Endothelial cell of umbilical vein (primary cell): ENCODE measurements around the gene SCD. TPM values are rescaled to one million over a fixed set of nuclear protein-coding genes. Genes with fewer than 3 reads are reported as not detected.

ENCODE experiments used
- BruUV-seq: library from RNA; stranded (reverse); fragments of 400-500 nt; replicated peaks from 2 replicates; lab custom pipeline; 2021; lab: Mats Ljungman, UMichigan
- CTCF ChIA-PET: fragments of 300-600, 350-600 bp; sonication (Branson Sonifier 250); formaldehyde crosslinking; loops from one replicate; lab custom pipeline; 2021; ENCODE audit warnings: antibody characterized with exemption, inconsistent platforms; lab: Charles Lee
- POLR2A ChIA-PET: fragments of 300-600, 350-600 bp; sonication (Branson Sonifier 250); formaldehyde crosslinking; loops from one replicate; lab custom pipeline; 2021; ENCODE audit warnings: antibody characterized with exemption, inconsistent platforms; lab: Charles Lee
- DNase-seq: peaks from one replicate; pipeline ENCODE4 v3.0.0-alpha.2; 2011; ENCODE audit warnings: low read depth, low spot score
- FAIRE-seq: peaks from 2 replicates; lab custom pipeline; 2011; peaks lifted over from hg19 to GRCh38; lab: Jason Lieb, UNC
- H2AFZ ChIP-seq: 2 replicates; pipeline ENCODE4 v1.6.0; 2012; ENCODE audit warnings: low read depth, low read length, control low read depth, inconsistent platforms
- H3K27ac ChIP-seq: 2 replicates; pipeline ENCODE4 v1.5.1; 2011; ENCODE audit warnings: low read depth, mild to moderate bottlenecking, control low read depth, low read length, moderate library complexity; ENCODE audit not compliant: insufficient read depth
- H3K27me3 ChIP-seq, 2 experiments: 2 replicates each; pipeline versions ENCODE4 v1.6.0 to v1.6.1; 2011; ENCODE audit warnings: low read length in 2 of 2, mixed read lengths in 1 of 2; ENCODE audit not compliant: control insufficient read depth in 2 of 2, insufficient read depth in 2 of 2
- H3K36me3 ChIP-seq, 2 experiments: 2 replicates in 1 of 2; 3 replicates in 1 of 2; pipeline ENCODE4 v1.5.1; 2011; ENCODE audit warnings: low read length in 2 of 2, mild to moderate bottlenecking in 1 of 2, moderate library complexity in 1 of 2; ENCODE audit not compliant: control insufficient read depth in 2 of 2, insufficient read depth in 2 of 2; ENCODE audit errors: extremely low read depth in 1 of 2
- H3K4me1 ChIP-seq: 3 replicates; pipeline ENCODE4 v1.5.1; 2011; ENCODE audit warnings: mild to moderate bottlenecking, low read length; ENCODE audit not compliant: control insufficient read depth, insufficient read depth; ENCODE audit errors: extremely low read depth
- H3K4me2 ChIP-seq: 2 replicates; pipeline ENCODE4 v1.6.1; 2011; ENCODE audit warnings: low read length, control low read depth, mixed read lengths; ENCODE audit not compliant: insufficient read depth
- H3K4me3 ChIP-seq, 3 experiments: fragments of 200-600 bp in 1 of 3; sonication (generic), shearing (Covaris generic) in 1 of 3; replicated peaks in 1 of 3; 2 replicates each; pipeline ENCODE4 v1.5.1; 2011 to 2016; ENCODE audit warnings: control low read depth in 3 of 3, low read length in 3 of 3, mild to moderate bottlenecking in 2 of 3, inconsistent platforms in 1 of 3, low read depth in 1 of 3, moderate library complexity in 1 of 3; ENCODE audit not compliant: insufficient read depth in 1 of 3
- H3K79me2 ChIP-seq: 2 replicates; pipeline ENCODE4 v1.6.0; 2012; ENCODE audit warnings: low read length, inconsistent platforms; ENCODE audit not compliant: control insufficient read depth, insufficient read depth
- H3K9ac ChIP-seq: replicated peaks from 2 replicates; pipeline ENCODE3; 2011; ENCODE audit warnings: low read length, control low read depth; ENCODE audit not compliant: insufficient read depth; ENCODE audit errors: extremely low read depth
- H3K9me1 ChIP-seq: replicated peaks from 3 replicates; pipeline ENCODE4 v1.6.0; 2011; ENCODE audit warnings: mild to moderate bottlenecking, low read length; ENCODE audit not compliant: control insufficient read depth, insufficient read depth; ENCODE audit errors: extremely low read depth
- H3K9me3 ChIP-seq: replicated peaks from 2 replicates; pipeline ENCODE4 v1.5.1; 2012; ENCODE audit warnings: low read length, inconsistent platforms; ENCODE audit not compliant: control insufficient read depth, insufficient read depth
- H4K20me1 ChIP-seq: replicated peaks from 2 replicates; pipeline ENCODE3; 2011; ENCODE audit warnings: mild to moderate bottlenecking, low read length; ENCODE audit not compliant: control insufficient read depth, insufficient read depth; ENCODE audit errors: extremely low read depth
- EZH2 ChIP-seq: IDR thresholded peaks from 2 replicates; pipeline ENCODE4 v1.6.1; 2012; ENCODE audit warnings: borderline replicate concordance, low read depth, mild to moderate bottlenecking, moderate library complexity, low read length, inconsistent platforms; ENCODE audit not compliant: severe bottlenecking
- FOS ChIP-seq: IDR thresholded peaks from 2 replicates; pipeline ENCODE4 v1.6.1; 2011; ENCODE audit warnings: mild to moderate bottlenecking, low read length, moderate library complexity, borderline replicate concordance; ENCODE audit not compliant: insufficient read depth
- GATA2 ChIP-seq: IDR thresholded peaks from 2 replicates; pipeline ENCODE4 v1.7.0; 2011; ENCODE audit warnings: low read depth, mild to moderate bottlenecking, moderate library complexity, mixed read lengths, low read length; ENCODE audit not compliant: insufficient read length, insufficient read depth
- JUN ChIP-seq: IDR thresholded peaks from 2 replicates; pipeline ENCODE4 v1.6.1; 2011; ENCODE audit warnings: borderline replicate concordance, low read depth; ENCODE audit not compliant: insufficient read length, insufficient read depth
- MYC ChIP-seq: IDR thresholded peaks from one replicate; pipeline ENCODE4 v1.6.1; 2011; ENCODE audit warnings: mild to moderate bottlenecking, low read depth, low read length
- POLR2A ChIP-seq: IDR thresholded peaks from 2 replicates; pipeline ENCODE4 v1.6.1; 2012; ENCODE audit warnings: low read depth, mild to moderate bottlenecking, control low read depth, low read length
- POLR2AphosphoS5 ChIP-seq: IDR thresholded peaks from 2 replicates; pipeline ENCODE4 v1.6.1; 2012; ENCODE audit warnings: low read depth, mild to moderate bottlenecking, control low read depth, low read length, moderate library complexity; ENCODE audit not compliant: insufficient read depth
- dilution Hi-C: fragments of 300-500 bp; cut with MboI; formaldehyde crosslinking; loops from one replicate; pipeline ENCODE4 v1.15.0; 2019; ENCODE audit warnings: low sequenced_read_pairs; ENCODE audit not compliant: extremely low pct_ligation_motif_present
- intact Hi-C: fragments of 100-400 bp; cut with micrococcal nuclease; formaldehyde crosslinking; loops from one replicate; pipeline ENCODE4 v1.10.0; 2022
- polyA plus RNA-seq, 4 experiments: library from polyadenylated mRNA; depleted of rRNA in 3 of 4; stranded (reverse) in 3 of 4; unstranded in 1 of 4; fragments of >200 nt; gene quantifications; 2 replicates each; pipeline versions ENCODE4 v1.2.1 to v1.2.3, GENCODE V29; 2011 to 2012; ENCODE audit warnings: missing spikeins in 1 of 4
- total RNA-seq: library from RNA; stranded (reverse); gene quantifications from 2 replicates; pipeline ENCODE4 v1.2.3, GENCODE V29; 2021
- TF ChIP-seq, protein P1 (sequence below), 2 donors: IDR thresholded peaks; 1 replicate in 1 of 2; 2 replicates in 1 of 2; pipeline ENCODE4 v1.5.1; 2011; ENCODE audit warnings: low read length in 2 of 2, mild to moderate bottlenecking in 2 of 2, moderate library complexity in 2 of 2, control low read depth in 1 of 2, inconsistent platforms in 1 of 2, low read depth in 1 of 2; ENCODE audit not compliant: insufficient read depth in 1 of 2; ENCODE audit errors: extremely low read depth in 1 of 2
- TF ChIP-seq, protein P2 (sequence below): IDR thresholded peaks from 2 replicates; pipeline ENCODE4 v1.6.1; 2011; ENCODE audit not compliant: insufficient read depth, insufficient read length

The SCD gene
- total and polyA plus RNA-seq, 2 donors (not counting 3 experiments of a cell fraction or from before 2014, with no cell fraction given), result 258 to 426 TPM

DNA sequence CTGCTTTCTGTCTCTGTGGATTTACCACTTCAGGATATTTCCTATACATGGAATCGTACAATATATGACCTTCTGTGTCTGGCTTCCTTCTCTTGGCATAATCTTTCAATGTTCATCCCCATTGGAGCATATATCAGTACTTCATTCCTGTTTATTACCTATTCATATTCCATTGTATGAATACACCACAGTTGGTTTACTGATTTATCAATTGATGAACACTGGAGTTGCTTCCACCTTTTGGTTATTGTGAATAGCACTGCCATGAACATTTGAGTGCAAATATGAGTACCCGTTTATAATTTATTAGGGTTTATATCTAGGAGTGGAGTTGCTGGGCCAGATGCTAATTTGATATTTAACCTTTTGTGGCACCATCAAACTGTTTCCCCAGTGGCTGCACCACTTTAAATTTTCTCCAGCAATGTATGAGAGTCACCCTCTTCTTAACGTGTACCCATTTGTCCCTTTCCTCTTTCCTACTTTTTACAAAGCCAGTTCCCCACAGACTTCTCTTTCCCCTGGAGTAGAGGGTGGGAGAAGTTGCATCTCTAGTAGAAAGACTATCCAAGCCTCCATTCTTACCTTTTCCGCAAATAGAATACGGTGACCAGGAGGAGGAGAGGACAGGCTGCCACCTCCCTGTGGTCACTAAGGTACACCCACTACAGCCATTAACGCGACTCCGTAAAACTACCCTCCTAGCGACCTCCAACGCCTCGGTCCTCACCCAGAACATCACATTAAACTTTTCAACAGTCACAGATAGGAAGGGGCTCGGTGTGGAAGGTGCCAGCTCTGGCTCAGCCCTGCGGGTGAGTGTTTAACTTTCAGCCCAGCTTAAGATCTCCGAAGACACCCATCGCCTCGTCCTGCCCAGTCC lies 25.6 kb downstream of the SCD start:
- Histone ChIP-seq H2AFZ (peak overlapping the region; percentile 64), H3K36me3 (no peaks in the 10 kb centered on the region), H3K9me3 (no peaks in the 10 kb centered on the region), H3K4me1 (peaks cover 48% of the 10 kb centered on the region), H3K9ac (peak overlapping the region; percentile 98), H4K20me1 (no peaks in the 10 kb centered on the region), H3K27ac (peak overlapping the region; percentile 98), H3K9me1 (no peaks in the 10 kb centered on the region), H3K4me2 (peak overlapping the region; percentile 83), H3K79me2 (peaks cover 7% of the 10 kb centered on the region), H3K27me3 (no peaks in the 10 kb centered on the region), H3K4me3 (peak overlapping the region in 2 of 3 experiments; percentile 24 to 55)
- dilution Hi-C loops (no loop called here), intact Hi-C loops (loop anchor here (1.0 to 5.0 kb wide), 5 partner anchors 7 to 540 kb away; partner anchors contain the start of genes ERLIN1, SCD and SLF2)
- TF ChIP-seq MYC (no peak), FOS (no peak), GATA2 (no peak), POLR2AphosphoS5 (no peak), JUN (no peak), POLR2A (no peak), EZH2 (no peak)
- TF ChIP-seq, protein P1, sequence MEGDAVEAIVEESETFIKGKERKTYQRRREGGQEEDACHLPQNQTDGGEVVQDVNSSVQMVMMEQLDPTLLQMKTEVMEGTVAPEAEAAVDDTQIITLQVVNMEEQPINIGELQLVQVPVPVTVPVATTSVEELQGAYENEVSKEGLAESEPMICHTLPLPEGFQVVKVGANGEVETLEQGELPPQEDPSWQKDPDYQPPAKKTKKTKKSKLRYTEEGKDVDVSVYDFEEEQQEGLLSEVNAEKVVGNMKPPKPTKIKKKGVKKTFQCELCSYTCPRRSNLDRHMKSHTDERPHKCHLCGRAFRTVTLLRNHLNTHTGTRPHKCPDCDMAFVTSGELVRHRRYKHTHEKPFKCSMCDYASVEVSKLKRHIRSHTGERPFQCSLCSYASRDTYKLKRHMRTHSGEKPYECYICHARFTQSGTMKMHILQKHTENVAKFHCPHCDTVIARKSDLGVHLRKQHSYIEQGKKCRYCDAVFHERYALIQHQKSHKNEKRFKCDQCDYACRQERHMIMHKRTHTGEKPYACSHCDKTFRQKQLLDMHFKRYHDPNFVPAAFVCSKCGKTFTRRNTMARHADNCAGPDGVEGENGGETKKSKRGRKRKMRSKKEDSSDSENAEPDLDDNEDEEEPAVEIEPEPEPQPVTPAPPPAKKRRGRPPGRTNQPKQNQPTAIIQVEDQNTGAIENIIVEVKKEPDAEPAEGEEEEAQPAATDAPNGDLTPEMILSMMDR (IDR thresholded peaks at IDR 0.05; ENCODE audit: extremely low read depth in 1 of 2, insufficient read depth in 1 of 2, low read depth in 1 of 2, low read length in 2 of 2), result no peak
- TF ChIP-seq, protein P2, sequence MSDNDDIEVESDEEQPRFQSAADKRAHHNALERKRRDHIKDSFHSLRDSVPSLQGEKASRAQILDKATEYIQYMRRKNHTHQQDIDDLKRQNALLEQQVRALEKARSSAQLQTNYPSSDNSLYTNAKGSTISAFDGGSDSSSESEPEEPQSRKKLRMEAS, result no peak
- POLR2A ChIA-PET, result interaction anchor here (0.7 to 1.8 kb wide), 6 partner anchors 24 to 991 kb away, joined by 3 to 20 read pairs (median 4); partner anchors contain the start of gene SCD
- BruUV-seq, result no TSS peak
- DNase-seq, result no peak
- CTCF ChIA-PET, result interaction anchor here (0.7 to 3.4 kb wide), 12 partner anchors 8 to 163 kb away, joined by 3 to 20 read pairs (median 8); partner anchors contain the start of genes HIF1AN and SCD
- no peak for FAIRE-seq
